K562 (cell line): ENCODE measurements around the gene COMMD9. TPM values are rescaled to one million over a fixed set of nuclear protein-coding genes. Genes with fewer than 3 reads are reported as not detected.

Source experiments
- ATF2 ChIP-seq: sonication (generic); formaldehyde crosslinking; IDR thresholded peaks from 2 replicates; pipeline ENCODE4 v1.8.1; 2022; ENCODE audit warnings: missing genetic modification reagents
- BCLAF1 ChIP-seq, 2 experiments: fragments of 450-650 bp in 1 of 2; IDR thresholded peaks; 2 replicates each; pipeline ENCODE4 v1.6.1; 2011 to 2017; ENCODE audit warnings: low read depth in 2 of 2, antibody characterized with exemption in 1 of 2, borderline replicate concordance in 1 of 2, low read length in 1 of 2, mild to moderate bottlenecking in 1 of 2, mixed read lengths in 1 of 2; ENCODE audit not compliant: control insufficient read depth in 1 of 2
- E2F8 ChIP-seq: fragments of 450-650 bp; IDR thresholded peaks from 2 replicates; pipeline ENCODE4 v1.7.1; 2018; ENCODE audit warnings: mild to moderate bottlenecking, low read depth; ENCODE audit not compliant: partially characterized antibody
- FOSL1 ChIP-seq: fragments of 200-800 bp; sonication (Bioruptor generic); conservative IDR thresholded peaks from 2 replicates; pipeline ENCODE4 v1.6.1; 2016; ENCODE audit warnings: missing genetic modification characterization, missing compliant biosample characterization
- FOXP1 ChIP-seq: sonication (generic); formaldehyde crosslinking; IDR thresholded peaks from 2 replicates; pipeline ENCODE4 v1.8.0; 2022; ENCODE audit warnings: mild to moderate bottlenecking, missing genetic modification reagents
- HDAC6 ChIP-seq: IDR thresholded peaks from 2 replicates; pipeline ENCODE4 v1.6.1; 2012; ENCODE audit warnings: low read depth, mild to moderate bottlenecking, control low read depth, inconsistent platforms, low read length, moderate library complexity
- MCM7 ChIP-seq, 2 experiments: fragments of 450-650 bp; IDR thresholded peaks; 2 replicates each; pipeline ENCODE4 v1.6.1; 2016 to 2018
- PHF21A ChIP-seq: fragments of 450-650 bp; IDR thresholded peaks from 2 replicates; pipeline ENCODE4 v1.6.1; 2017; ENCODE audit warnings: low read depth, borderline replicate concordance
- PRDM10 ChIP-seq: fragments of 450-650 bp; IDR thresholded peaks from 2 replicates; pipeline ENCODE4 v1.6.1; 2018; ENCODE audit not compliant: partially characterized antibody
- SMC3 ChIP-seq: conservative IDR thresholded peaks from 2 replicates; pipeline ENCODE4 v1.6.1; 2011; ENCODE audit warnings: low read depth, low read length, improper control_type of control experiment; ENCODE audit not compliant: insufficient read depth
- TFAP4 ChIP-seq: sonication (generic); formaldehyde crosslinking; IDR thresholded peaks from 2 replicates; pipeline ENCODE4 v1.8.0; 2022; ENCODE audit warnings: missing genetic modification reagents, mild to moderate bottlenecking, moderate library complexity, borderline replicate concordance
- ZBTB1 ChIP-seq: sonication (generic); formaldehyde crosslinking; IDR thresholded peaks from 2 replicates; pipeline ENCODE4 v1.8.1; 2023; ENCODE audit warnings: missing genetic modification reagents, low read depth, mild to moderate bottlenecking, borderline replicate concordance
- ZNF212 ChIP-seq: fragments of 450-650 bp; formaldehyde crosslinking; IDR thresholded peaks from 2 replicates; pipeline ENCODE4 v1.4.0; 2020; ENCODE audit warnings: mild to moderate bottlenecking
- ZNF384 ChIP-seq: IDR thresholded peaks from 2 replicates; pipeline ENCODE4 v1.6.1; 2012; ENCODE audit warnings: low read depth, low read length, improper control_type of control experiment
- ZNF717 ChIP-seq: fragments of 250-450 bp; sonication (Bioruptor Pico); IDR thresholded peaks from 2 replicates; pipeline ENCODE4 v1.5.0; 2021
- polyA plus RNA-seq, 8 experiments: library from polyadenylated mRNA; depleted of rRNA in 4 of 8; stranded (reverse) in 5 of 8; unstranded in 3 of 8; fragments of >200 nt; fragmentation: Nextera tagmentation in 2 of 8; fragmentation: Illumina TruSeq in 1 of 8; extraction: Ambion mirVana in 2 of 8; extraction: Trizol in 1 of 8; gene quantifications; 2 replicates each; pipeline versions ENCODE4 v1.2.1 to v1.2.3, GENCODE V29; 2011 to 2014; ENCODE audit warnings: inconsistent platforms in 1 of 8, missing spikeins in 1 of 8
- total RNA-seq, 7 experiments: library from RNA; depleted of rRNA in 6 of 7; stranded (reverse); fragments of >200 nt in 6 of 7; fragmentation: Illumina TruSeq in 2 of 7; extraction: Trizol in 2 of 7; gene quantifications; 2 replicates each; pipeline versions ENCODE4 v1.2.1 to v1.2.3, GENCODE V29; 2011 to 2021; ENCODE audit warnings: low replicate concordance in 1 of 7

Gene COMMD9
- total and polyA plus RNA-seq, 9 of the 15 experiments (the other 6 are each of a cell fraction or from before 2014, with no cell fraction given), result 27.3 to 121 (median 48.0) TPM

GRCh38 chr11:36258730-36259360, 30.4 kb downstream of the COMMD9 start (continued):
- TF ChIP-seq ATF2 (CRISPR knock-in tag), result no peak
- no peak for TF ChIP-seq MCM7 (IDR thresholded peaks at IDR 0.05)
- no peak for TF ChIP-seq TFAP4 (CRISPR knock-in tag)
- TF ChIP-seq PRDM10, result no peak
- TF ChIP-seq PHF21A, result no peak
- no peak for TF ChIP-seq ZNF384
- TF ChIP-seq E2F8, result no peak
- no peak for TF ChIP-seq BCLAF1 (IDR thresholded peaks at IDR 0.05; ENCODE audit: borderline replicate concordance in 1 of 2, control insufficient read depth in 1 of 2, low read depth in 2 of 2, low read length in 1 of 2)
- no peak for TF ChIP-seq ZNF717 (CRISPR knock-in tag)
- no peak for TF ChIP-seq ZBTB1 (CRISPR knock-in tag)
- TF ChIP-seq ZNF212 (CRISPR knock-in tag), result no peak
- TF ChIP-seq FOSL1 (tag), result no peak
- no peak for TF ChIP-seq FOXP1 (CRISPR knock-in tag)
- TF ChIP-seq SMC3, result peak; percentile 46; the same call in 1 of the 2 replicates
- no peak for TF ChIP-seq HDAC6
